GM15510 (cell line): Measurements from ENCODE around the gene CEMIP.
A peak's percentile ranks its signal among the peaks of the same experiment; 100 is the strongest.

Experiments used
- POLR2A ChIP-seq: IDR thresholded peaks from 3 replicates; pipeline ENCODE4 v1.6.1; 2011; ENCODE audit warnings: borderline replicate concordance; ENCODE audit not compliant: insufficient read length; ENCODE audit errors: extremely low read depth

The CEMIP gene

DNA sequence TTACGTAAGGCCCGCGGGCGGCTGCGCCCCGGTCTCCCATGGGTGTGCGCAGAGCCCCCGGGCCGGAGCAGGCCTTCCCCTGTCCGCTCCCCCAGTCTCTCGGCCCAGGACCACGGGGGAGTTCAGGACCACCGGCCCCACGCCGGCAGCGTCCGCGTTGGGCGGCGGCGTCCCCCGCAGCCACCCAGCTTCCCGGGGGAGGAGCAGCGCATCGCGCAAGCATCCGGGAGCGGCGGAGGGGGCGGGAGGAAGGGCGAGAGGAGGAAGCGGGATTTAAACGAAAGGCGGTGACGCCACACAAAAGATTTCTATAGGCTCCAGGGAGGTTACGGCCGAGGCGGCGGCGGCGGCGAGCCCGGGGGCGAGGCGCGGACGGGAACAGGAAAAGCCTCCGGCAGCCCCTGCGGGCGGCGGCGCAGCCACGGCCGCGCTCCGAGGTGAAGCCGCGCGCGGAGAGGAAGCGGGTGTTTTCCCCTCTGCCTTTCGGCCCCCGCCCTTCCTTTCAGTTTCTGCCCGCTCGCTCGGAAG is 221.5 kb downstream of the CEMIP start, which contains the start of gene TLNRD1:
Gene TLNRD1, plus strand, starts transcription at position 300 of the 528 bp plus-strand sequence. CDS start 1,349 bp downstream, outside the sequence.
- TF ChIP-seq POLR2A = peak; percentile 87
